Stimulated activated CD8-positive, alpha-beta memory T cell treated with anti-CD3 and anti-CD28 coated beads, Interleukin-15, amount 100 ng/mL, for 1 hour (primary cell): ENCODE data around the gene ADAM22.
"Not testable (repeated sequence)": the region's sequence is repeated elsewhere in the genome, so short reads cannot be mapped to it uniquely, and the experiment has no call there.

Experiments
- DNase-seq: peaks from one replicate; pipeline ENCODE4 v3.0.0-alpha.2; 2020; ENCODE audit warnings: low read depth

ADAM22 gene

DNA sequence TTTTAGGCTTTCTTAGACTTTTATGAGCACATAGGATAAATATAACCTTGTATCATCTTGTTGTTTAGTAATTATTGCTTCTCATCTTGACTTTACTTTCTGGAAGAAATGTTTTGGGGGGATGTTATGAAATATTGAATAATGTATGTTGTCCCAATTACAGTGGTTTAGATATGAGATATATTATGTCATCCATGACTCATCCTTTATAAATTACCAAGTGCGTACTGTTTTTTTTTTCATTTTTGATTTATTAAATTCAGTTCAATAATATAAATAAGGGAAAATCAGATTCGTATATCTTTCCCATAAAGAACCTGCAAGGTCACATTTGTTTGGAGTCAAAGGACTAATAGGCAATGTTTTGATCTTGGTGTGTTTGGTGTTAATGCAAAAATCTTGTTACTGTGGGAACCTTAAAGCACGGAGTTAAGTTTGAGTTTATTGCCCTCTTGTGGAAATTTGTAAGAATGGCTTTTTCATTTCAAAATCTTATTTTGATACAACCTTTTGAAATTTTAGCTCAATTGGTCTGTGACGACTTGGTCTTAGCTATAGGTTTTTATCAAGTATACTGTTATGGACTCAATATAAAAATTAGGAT, 177.2 kb downstream of the ADAM22 start:
- no peak for DNase-seq

DNA sequence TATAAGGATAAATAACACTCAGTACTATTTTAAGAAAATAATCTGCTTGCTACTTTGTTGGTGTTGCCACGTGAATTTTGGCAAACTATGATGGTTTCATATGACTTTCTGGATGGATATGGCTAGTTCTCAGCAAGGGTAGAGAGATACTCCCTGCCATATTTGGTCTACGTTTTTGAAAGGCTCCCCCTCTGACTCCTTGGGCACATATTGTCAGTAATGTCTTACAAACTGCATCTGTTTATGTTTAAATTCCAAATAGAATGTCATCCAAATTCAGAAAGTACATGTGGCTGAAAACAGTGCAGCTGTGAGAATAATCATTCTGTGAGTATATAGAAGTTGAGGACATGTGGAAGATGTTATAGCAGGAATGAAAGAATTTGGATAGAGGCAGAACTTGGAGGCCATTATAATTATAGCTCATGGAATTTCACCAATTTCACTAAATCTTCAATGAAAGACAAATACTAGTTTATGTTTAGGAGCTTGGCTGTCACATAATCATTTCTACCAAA, 178.0 kb downstream of the ADAM22 start:
- DNase-seq = no peak

DNA sequence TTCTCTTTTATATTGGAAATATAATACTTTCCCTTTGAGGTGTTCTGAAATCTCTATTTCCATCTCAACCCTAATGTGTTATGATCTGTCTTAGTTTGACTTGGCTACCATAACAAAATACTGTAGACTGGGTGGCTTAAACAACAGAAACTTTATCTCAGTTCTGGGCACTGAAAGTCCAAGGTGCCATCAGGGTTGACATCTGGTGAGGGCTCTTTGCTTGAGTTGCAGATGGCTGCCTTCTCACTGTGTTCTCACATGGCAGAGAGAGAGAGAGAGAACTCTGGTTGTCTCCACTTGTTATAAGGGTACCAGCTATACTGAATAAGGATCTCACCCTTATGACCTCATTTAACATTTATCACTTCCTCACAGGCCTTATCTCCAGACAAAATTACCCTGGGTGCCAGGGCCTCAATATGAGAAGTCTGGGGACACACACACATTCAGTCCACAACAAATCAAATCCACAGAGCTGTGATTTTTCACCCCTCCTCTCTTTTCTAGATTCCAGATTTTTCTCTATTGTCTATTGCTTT, 181.3 kb downstream of the ADAM22 start:
- no peak for DNase-seq

DNA sequence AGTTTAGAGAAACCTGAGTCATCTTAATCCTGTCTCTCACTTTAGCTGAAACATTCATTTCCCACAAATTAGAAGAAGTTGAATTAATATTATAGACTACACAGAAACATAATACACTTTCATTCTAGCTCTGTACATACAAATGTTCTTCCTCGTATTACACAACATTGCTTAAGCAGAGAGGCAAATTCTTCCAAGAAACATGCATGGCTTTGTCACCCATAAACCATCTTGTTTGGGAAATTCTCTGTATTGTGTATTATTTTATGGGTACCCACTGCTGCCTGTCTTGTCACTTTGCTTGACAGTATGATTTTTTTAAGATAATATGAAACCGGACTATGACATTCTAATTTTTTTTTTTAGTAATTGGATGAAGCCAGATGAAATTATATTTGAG, 181.8 kb downstream of the ADAM22 start:
- no peak for DNase-seq

DNA sequence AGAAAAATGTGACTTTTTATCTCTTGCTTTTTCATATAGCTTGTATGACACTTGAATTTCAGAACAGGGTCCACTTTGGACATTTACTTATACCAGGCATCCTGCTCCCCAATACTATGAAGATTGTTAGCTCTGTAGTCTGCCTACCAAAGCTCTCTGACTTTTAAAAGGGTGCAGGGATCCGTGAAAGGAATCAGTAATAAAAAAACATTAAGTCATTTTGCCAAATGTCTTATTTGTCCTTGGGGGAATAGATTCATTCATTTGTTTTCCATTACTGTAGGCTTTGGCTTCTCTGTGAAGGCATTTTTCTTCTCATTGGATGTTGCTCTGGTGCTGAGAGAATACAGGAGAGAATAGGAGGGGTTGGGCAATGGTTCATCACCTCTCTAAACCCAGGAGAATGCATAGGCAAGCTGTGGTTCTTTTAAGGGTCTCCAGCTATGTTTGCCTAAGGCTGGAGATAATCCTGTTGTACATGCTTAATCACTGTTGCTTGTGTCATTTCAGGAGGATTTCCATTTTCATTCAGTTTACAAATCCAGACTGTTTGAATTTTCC, 182.3 kb downstream of the ADAM22 start:
- no peak for DNase-seq

DNA sequence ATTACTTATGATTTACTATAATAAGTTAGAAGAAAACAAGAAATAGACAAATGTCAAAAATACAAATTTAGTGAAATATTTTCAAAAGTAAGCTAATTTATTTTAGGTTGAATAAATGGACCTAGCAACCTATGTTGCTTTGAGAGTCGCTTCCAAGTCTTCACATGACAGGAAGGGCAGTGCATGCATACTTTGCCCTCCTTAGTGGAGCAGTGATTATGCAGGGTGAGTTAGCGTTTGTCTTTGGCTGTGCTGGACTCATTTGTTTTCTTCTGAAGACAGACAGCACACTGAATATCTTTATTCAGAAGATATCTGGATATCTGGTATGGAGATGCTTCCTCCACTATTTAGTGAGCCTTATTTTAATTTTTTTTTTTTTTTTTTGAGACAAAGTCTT, 183.3 kb downstream of the ADAM22 start:
- DNase-seq = no peak

DNA sequence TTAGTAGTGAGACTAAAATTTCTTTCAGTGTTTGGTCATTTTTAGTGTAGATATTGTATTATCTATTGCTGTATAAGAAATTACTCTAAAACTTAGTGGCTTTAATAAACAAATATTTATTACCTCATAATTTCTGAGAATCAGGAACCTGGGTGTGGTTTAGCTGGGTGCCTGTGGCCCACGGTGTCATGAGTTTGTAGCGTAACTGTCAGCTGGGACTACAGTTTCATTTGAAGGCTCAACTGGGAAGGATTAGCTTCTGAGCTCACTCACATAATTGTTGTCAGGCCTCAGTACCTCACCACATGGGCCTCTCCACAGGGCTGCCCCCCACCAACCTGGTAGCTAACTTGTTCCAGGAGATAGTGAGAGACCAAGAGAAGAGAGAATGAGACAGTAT, 187.3 kb downstream of the ADAM22 start:
- no peak for DNase-seq

DNA sequence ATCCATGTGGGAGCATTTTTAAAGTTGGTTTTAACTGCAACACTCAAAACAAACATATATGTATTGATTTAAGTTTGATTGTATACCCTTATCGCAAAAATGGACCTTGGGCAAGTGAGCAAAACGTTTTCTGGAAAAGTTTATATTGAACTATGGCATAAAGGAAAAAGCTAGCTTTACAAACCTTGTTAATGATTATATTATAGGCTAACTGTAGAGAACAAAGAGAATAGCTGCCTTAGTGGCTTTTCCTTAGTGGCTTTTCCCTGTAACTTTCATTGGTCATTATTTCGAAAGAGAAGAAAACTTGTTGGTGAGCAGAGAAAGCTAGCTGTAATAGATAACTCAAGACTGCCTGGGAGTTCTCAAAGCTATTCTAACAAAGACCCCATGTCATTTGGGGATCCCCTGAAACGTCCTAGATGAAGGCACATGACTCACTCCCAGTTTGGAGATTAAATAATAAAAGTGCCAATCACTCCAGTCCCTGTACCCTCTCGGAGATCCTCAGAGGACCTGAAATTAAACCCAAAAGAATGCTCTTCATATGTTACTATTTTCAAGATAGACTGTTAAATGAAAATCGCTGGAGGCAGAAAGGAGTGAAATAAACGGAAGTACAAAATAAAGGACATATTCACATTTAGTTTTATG, 193.7 kb downstream of the ADAM22 start:
- no peak for DNase-seq

DNA sequence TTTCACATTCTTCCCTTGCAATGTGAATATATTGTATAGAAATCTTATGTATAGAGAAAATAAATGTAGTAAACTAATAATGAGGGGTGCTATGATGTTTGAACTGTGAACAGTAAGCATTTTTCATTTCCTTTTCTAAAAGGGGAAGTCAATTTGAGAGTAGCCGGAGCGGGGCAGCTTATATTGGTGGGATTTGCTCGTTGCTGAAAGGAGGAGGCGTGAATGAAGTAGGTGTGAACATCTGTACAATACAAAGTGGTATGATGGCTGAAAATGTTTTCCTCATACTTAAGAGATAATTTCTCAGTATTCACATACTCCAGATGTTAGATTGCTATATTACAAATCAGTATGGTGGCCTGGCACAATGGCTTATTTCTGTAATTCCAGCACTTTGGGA, 198.7 kb downstream of the ADAM22 start:
- no peak for DNase-seq

DNA sequence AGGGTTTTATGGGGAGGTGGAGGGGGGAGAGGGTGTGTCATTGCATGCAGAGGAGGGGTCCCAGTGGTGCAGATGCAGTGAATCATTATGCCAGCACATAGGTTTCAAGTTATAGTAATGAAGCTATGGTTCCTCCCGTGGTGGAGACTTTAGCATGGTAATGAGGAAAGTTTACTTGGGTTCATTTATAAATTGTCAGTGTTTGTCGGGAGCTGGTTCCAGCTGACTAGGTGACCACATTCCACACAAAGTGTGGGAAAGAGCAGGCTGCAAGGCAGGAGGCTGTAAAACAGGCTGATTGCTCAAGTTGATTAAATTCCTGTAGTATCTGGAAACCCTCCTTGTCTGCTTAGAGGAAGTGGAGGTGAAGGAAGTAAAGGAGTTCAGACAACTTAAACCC, 206.9 kb downstream of the ADAM22 start:
- no peak for DNase-seq

DNA sequence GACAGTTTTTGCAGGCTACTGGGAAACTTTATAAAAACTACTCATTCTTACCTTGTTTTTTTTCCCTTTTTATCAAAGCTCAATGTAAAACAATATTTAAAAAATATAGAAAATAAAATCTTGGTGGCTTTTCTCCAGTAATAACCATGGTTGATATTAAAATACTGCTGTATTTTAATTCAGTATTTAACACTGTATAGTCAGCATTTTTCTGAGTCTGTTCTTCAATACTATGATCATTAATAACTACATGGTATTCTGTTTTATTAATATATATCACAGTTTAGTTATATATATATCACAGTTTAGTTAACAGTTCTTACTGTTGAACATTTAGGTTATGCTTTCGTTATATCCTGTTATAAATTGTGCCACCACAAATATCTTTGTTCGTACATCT, 207.4 kb downstream of the ADAM22 start:
- no peak for DNase-seq

DNA sequence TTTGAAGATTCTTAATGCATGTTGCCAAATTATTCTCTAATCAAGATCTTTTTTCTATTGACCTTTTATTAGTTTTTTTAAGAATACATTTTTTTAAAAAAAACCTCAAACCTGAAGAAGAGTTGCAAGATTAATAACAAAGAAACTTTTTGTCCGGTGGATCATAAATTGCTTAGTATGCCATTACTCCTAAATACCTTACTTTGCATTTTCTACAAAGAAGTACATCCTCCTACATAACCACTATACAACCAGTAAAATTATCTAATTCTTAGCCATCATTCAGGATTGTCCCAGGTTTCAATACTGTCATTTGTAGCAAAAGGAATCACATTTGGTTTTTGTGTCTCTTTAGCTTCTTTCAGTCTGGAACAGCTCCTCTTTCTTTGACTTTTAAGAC, 207.9 kb downstream of the ADAM22 start:
- DNase-seq = no peak

DNA sequence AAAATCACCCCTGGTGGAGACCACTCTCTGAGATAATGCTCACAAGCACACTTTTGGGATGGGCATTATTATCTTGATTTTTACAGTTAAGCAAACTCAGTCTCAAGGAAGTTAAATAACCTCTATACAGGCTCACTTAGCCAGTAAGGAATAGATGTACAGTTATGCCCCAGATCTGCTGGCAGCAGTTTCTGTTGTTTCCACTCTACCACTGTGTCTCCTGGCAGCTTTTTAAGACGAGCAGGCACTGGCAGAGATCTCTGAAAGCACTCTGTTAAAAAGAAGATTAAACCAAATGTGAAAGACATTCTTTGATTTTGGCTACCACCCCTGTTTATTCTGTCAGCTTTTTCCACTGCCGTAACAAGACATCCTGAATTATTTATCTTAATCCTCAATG, 212.6 kb downstream of the ADAM22 start:
- DNase-seq = no peak

DNA sequence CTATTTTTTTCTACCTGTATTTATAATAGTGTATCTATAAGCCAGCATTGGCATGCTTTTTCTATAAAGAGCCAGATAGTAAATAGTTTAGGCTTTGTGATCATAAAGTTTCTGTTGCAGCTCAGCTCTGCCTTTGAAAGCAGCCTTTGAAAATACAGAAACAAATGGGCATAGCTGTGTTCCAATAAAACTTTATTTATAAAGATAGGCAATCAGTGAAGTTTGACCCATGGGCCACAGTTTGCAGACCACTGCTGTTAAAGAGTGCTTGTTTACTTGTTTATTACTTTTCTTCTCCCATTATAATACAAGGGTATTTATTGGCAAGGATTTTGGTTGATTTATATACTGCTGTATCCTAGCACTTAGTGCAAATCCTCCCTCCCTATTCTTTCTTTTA, 213.3 kb downstream of the ADAM22 start:
- DNase-seq = no peak

DNA sequence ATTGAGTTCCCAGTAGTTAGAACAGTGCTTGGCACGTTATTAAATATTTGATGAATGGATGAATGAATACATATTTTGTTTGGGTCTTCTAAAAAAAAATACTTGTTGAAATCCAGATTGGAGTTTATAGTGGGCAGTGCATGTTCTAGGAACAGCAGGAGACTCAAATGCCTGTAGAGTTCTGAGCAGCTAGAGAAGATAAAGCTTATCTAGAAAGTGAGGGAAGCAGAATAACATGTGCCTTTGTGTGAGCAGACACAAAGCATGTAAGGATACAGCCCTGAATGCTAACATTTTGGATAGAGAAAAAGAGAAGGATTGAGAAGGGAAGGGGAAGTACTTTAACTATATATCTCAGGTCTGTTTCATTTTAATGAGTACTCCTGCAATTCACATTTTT, 213.9 kb downstream of the ADAM22 start:
- DNase-seq = no peak

DNA sequence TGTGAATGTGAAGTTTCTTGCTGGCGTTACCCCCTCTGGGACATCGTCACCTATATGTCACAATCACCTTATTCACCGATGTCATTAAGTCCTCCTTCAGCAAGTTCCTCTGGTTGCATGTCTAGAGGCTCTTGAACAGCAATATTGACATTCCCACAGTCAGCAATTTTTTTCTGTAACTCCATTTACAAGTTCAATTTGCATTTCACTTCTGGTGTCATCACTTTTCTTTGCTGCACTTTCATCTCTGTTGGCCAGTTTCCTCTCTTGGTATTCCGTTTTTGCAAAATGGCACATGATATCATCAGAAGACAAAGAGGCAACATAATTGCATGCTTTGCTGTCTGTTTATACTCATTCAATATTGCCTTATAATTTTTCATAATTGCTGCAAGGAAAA, 216.0 kb downstream of the ADAM22 start:
- DNase-seq = no peak

DNA sequence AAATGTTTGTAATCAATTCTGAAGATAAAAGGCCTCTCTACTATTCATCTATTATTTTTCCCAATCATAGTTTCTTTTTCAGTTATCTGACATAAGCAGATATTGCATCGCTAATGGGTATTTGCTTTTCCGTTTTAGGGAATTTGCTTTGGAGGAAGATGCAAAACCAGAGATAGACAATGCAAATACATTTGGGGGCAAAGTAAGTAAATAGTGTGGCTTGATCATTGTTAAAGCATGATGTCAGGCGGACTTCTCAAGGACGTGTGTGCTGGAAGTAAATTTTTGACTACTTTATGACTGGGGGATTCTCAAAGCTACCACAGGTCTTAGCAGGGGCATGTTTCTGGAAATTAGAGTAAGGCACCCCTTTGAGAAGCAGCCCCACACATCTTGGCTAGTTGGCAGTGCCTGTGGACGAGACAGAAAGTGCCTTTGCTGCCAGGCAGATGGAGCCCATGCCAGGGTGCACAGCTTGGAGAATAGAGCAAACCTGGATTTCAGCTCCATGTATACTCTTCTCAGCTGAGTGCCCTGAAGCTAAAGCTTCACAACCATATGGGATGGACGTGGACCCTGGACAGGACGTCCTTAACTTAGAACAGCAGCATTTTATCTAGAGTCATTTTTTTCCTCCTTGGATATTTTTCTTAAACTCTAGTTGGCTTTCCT, 217.2 kb downstream of the ADAM22 start:
- no peak for DNase-seq

DNA sequence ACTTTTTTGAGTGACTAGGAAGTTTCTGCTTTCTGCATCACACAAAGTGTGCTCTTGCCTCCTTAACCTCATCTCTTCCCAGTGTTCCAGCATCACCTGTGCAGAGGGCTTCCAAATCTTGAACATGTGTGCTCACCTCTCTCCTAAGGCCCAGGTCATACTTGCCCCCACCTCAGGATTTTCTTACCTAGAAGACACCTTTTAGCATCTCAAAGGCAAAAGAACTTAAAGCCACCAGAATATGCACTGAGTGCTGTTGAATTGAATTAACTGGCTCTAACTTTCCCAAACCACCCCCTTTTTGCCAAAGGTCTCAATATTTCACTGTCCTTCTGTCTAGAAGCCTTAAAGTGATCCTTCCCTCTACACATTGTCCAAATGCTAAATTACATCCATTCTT, 219.3 kb downstream of the ADAM22 start:
- DNase-seq = no peak

DNA sequence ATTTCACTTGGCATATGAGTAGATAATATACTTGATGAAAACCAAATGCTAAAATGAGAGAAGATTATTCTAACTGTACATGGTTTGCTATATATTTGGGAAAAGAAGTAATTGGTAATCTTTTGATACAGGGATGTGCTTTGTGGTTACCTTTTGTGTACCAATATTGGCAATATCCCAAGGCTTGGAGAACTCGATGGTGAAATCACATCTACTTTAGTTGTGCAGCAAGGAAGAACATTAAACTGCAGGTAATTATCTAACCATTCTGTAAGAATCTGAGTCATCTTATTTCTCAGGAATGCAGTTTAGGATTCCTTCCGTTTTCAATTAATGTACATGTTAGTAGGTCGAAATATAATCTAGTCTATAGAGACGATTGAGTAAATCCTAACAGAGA, 221.7 kb downstream of the ADAM22 start:
- DNase-seq = no peak

DNA sequence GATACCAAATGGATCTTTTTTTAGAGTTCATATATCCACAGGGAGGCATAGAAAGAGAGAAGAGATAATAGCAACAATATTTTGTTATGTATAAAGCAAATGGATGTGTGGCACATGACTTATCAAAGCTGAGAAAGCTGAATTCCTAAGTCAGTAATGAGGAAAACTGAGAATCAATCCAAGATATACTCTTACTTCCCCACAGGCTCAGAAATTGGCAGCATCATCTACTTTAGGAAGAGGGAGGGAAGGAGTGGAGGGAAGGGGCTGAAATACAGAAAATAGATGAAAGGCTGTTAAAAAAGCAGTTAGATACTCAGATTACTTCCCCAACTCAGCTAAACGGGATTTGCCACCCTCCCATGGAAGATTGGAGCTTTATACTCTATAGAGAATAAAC, 222.3 kb downstream of the ADAM22 start:
- DNase-seq = no peak

DNA sequence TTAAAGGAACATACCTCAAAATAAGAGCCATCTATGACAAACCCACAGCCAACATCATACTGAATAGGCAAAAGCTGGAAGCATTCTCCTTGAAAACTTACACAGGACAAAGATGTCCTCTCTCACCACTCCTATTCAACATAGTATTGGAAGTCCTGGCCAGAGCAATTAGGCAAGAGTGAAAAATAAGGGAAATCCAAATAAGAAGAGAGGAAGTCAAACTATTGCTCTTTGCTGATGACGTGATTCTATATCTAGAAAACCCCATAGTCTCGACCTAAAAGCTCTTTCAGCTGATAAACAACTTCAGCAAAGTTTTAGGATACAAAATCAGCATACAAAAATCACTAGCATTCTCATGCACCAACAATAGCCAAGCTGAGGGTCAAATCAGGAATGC, 225.7 kb downstream of the ADAM22 start:
- not testable (repeated sequence) for DNase-seq

DNA sequence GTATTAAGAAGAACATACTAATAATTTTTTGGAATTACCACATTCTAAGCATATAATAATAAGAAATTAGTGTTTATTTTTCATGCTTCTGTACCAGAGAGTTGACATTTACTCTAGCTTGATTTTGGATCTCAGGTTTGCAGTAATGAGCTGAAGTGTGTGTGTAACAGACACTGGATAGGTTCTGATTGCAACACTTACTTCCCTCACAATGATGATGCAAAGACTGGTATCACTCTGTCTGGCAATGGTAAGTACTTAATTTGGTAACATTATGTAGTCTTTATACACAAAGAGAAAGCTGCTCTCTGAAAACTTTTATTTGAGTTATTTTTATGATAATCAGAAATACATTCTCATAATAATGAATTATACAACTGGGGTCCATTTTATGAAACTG, 231.6 kb downstream of the ADAM22 start:
- DNase-seq = no peak

DNA sequence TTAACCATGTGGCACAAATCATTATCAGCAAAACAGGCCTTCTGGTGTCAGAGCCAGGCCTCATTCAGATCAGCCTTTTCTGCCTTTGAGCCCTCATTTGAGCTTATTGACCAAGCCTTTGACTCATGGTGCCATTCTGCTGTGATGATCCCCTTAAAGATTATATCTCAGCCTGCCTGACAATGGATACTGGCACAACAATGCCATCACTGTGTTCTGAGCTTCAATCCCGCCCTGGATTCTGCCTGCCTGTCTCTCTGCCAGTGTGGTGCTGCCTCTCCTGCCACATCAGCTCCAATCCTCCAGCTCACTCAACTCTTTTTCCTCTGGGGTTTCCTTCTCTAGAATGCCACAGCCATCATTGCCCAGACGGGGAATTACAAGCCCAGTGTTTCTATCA, 233.2 kb downstream of the ADAM22 start:
- no peak for DNase-seq
